HCT116 (cell line): ENCODE measurements around the gene C11orf91. TPM values are rescaled to one million over a fixed set of nuclear protein-coding genes. Genes with fewer than 3 reads are reported as not detected.

Experiments
- ATAC-seq: fragments of 200-7000 bp; cut with Tn5 transposase; 2 replicates; pipeline ENCODE4 v1.9.1; 2020; ENCODE audit warnings: mild to moderate bottlenecking, moderate library complexity
- BruUV-seq: library from RNA; stranded (reverse); fragments of 400-500 nt; replicated peaks from 2 replicates; lab custom pipeline; 2021; lab: Mats Ljungman, UMichigan
- CTCF ChIA-PET: fragments of 300-600 bp; sonication (Branson Sonifier 250); formaldehyde crosslinking; loops from one replicate; lab custom pipeline; 2021; ENCODE audit warnings: antibody characterized with exemption; lab: Charles Lee
- POLR2A ChIA-PET: fragments of 300-600, 350-600 bp; sonication (Branson Sonifier 250); formaldehyde crosslinking; loops from one replicate; lab custom pipeline; 2021; ENCODE audit warnings: antibody characterized with exemption; lab: Charles Lee
- RAD21 ChIA-PET, 2 experiments: fragments of 300-600 bp; sonication (Branson Sonifier 250); formaldehyde crosslinking; loops; one replicate each; lab custom pipeline; 2023; ENCODE audit warnings: low total read pairs in 2 of 2; ENCODE audit not compliant: uncharacterized antibody in 2 of 2, unreplicated experiment in 2 of 2, low non-redundant PET in 1 of 2; lab: Charles Lee
- DNase-seq: peaks from one replicate; pipeline ENCODE4 v3.0.0-alpha.2; 2010; ENCODE audit warnings: low read depth, low spot score
- H2AFZ ChIP-seq: fragments of 200-600 bp; shearing (Covaris generic), sonication (generic); 2 replicates; pipeline ENCODE4 v1.6.1; 2017; ENCODE audit warnings: low read depth, mixed run types, mixed read lengths, antibody characterized with exemption, low read length; ENCODE audit not compliant: poor library complexity, severe bottlenecking
- H3K27ac ChIP-seq: 2 replicates; pipeline ENCODE4 v1.5.1; 2012; ENCODE audit warnings: low read depth, low read length
- H3K27me3 ChIP-seq: fragments of 200-600 bp; sonication (generic); 2 replicates; pipeline ENCODE4 v1.6.1; 2016; ENCODE audit warnings: mixed run types, low read length, mixed read lengths; ENCODE audit not compliant: insufficient read depth
- H3K36me3 ChIP-seq, 2 experiments: fragments of 200-500 bp in 1 of 2; fragments of 200-600 bp in 1 of 2; sonication (Bioruptor generic) in 1 of 2; sonication (generic) in 1 of 2; 2 replicates each; pipeline versions ENCODE4 v1.5.1 to v1.6.1; 2014 to 2016; ENCODE audit warnings: low read length in 2 of 2, inconsistent platforms in 1 of 2, mixed read lengths in 1 of 2, mixed run types in 1 of 2; ENCODE audit not compliant: insufficient read depth in 2 of 2, control insufficient read depth in 1 of 2
- H3K4me1 ChIP-seq, 2 experiments: fragments of 200-600 bp in 1 of 2; sonication (generic) in 1 of 2; 2 replicates each; pipeline versions ENCODE4 v1.5.1 to v1.6.1; 2012 to 2017; ENCODE audit warnings: low read length in 2 of 2, inconsistent platforms in 1 of 2, mild to moderate bottlenecking in 1 of 2, mixed read lengths in 1 of 2, mixed run types in 1 of 2, moderate library complexity in 1 of 2; ENCODE audit not compliant: insufficient read depth in 2 of 2, control insufficient read depth in 1 of 2
- H3K4me2 ChIP-seq: fragments of 200-600 bp; sonication (generic); 2 replicates; pipeline ENCODE4 v1.6.1; 2017; ENCODE audit warnings: mixed run types, low read length, mixed read lengths
- H3K4me3 ChIP-seq, 2 experiments: fragments of 200-600 bp in 1 of 2; sonication (generic) in 1 of 2; replicated peaks in 1 of 2; 2 replicates each; pipeline ENCODE4 v1.5.1; 2011 to 2016; ENCODE audit warnings: low read length in 2 of 2, control low read depth in 1 of 2, low read depth in 1 of 2, mild to moderate bottlenecking in 1 of 2, mixed read lengths in 1 of 2, mixed run types in 1 of 2
- H3K79me2 ChIP-seq: fragments of 200-600 bp; sonication (generic); 2 replicates; pipeline ENCODE4 v1.6.1; 2017; ENCODE audit warnings: mild to moderate bottlenecking, mixed run types, low read length, moderate library complexity, mixed read lengths; ENCODE audit not compliant: insufficient read depth
- H3K9ac ChIP-seq: fragments of 200-600 bp; sonication (generic); 2 replicates; pipeline ENCODE4 v1.6.1; 2016; ENCODE audit warnings: low read length, mixed read lengths
- H3K9me2 ChIP-seq: fragments of 200-600 bp; sonication (generic), shearing (Covaris generic); 2 replicates; pipeline ENCODE4 v1.6.1; 2017; ENCODE audit warnings: mixed run types, mild to moderate bottlenecking, moderate library complexity; ENCODE audit not compliant: insufficient read depth
- H3K9me3 ChIP-seq, 2 experiments: fragments of 200-500 bp in 1 of 2; fragments of 200-600 bp in 1 of 2; sonication (Bioruptor generic) in 1 of 2; sonication (generic) in 1 of 2; 2 replicates each; pipeline ENCODE4 v1.6.1; 2014 to 2017; ENCODE audit warnings: low read length in 2 of 2, mixed read lengths in 2 of 2, inconsistent platforms in 1 of 2, low read depth in 1 of 2, mild to moderate bottlenecking in 1 of 2, mixed run types in 1 of 2, moderate library complexity in 1 of 2; ENCODE audit not compliant: control insufficient read depth in 1 of 2, insufficient read depth in 1 of 2
- H4K20me1 ChIP-seq: fragments of 200-600 bp; sonication (generic), shearing (Covaris generic); 2 replicates; pipeline ENCODE4 v1.6.1; 2017; ENCODE audit warnings: mixed run types, mild to moderate bottlenecking, moderate library complexity; ENCODE audit not compliant: insufficient read depth
- CBX3 ChIP-seq: IDR thresholded peaks from 2 replicates; pipeline ENCODE4 v1.6.1; 2012; ENCODE audit warnings: low read depth
- EGR1 ChIP-seq: IDR thresholded peaks from 2 replicates; pipeline ENCODE4 v1.6.1; 2012; ENCODE audit warnings: low read depth
- ELF1 ChIP-seq: IDR thresholded peaks from 2 replicates; pipeline ENCODE4 v1.6.1; 2012; ENCODE audit warnings: low read depth, borderline replicate concordance
- EZH2 ChIP-seq: fragments of 200-600 bp; sonication (generic); IDR thresholded peaks from 2 replicates; pipeline ENCODE4 v1.6.1; 2017; ENCODE audit warnings: antibody characterized with exemption, mixed run types
- POLR2AphosphoS5 ChIP-seq: IDR thresholded peaks from 2 replicates; pipeline ENCODE4 v1.6.1; 2011; ENCODE audit warnings: mild to moderate bottlenecking, low read depth, low read length, moderate library complexity
- SP1 ChIP-seq: IDR thresholded peaks from 2 replicates; pipeline ENCODE4 v1.6.1; 2012; ENCODE audit warnings: low read depth
- TCF7L2 ChIP-seq: IDR thresholded peaks from 2 replicates; pipeline ENCODE4 v1.7.0; 2011; ENCODE audit warnings: borderline replicate concordance, inconsistent platforms; ENCODE audit not compliant: insufficient read depth, insufficient read length; ENCODE audit errors: extremely low read depth
- ZFX ChIP-seq: fragments of 450-650 bp; IDR thresholded peaks from 2 replicates; pipeline ENCODE4 v1.6.1; 2017
- ZNF274 ChIP-seq: fragments of 200-500 bp; sonication (Bioruptor generic); IDR thresholded peaks from 2 replicates; pipeline ENCODE4 v1.6.1; 2014; ENCODE audit warnings: mild to moderate bottlenecking, low read depth, low read length, inconsistent platforms
- intact Hi-C: fragments of 100-400 bp; cut with micrococcal nuclease; formaldehyde crosslinking; loops from 2 replicates; pipeline ENCODE4 v1.10.0; 2022
- total RNA-seq: library from RNA; stranded (reverse); gene quantifications from one replicate; pipeline ENCODE4 v1.2.1, GENCODE V29; 2021; ENCODE audit not compliant: unreplicated experiment
- TF ChIP-seq, protein P1 (sequence below): IDR thresholded peaks from 2 replicates; pipeline ENCODE4 v1.6.1; 2011; ENCODE audit warnings: mild to moderate bottlenecking, low read length, moderate library complexity; ENCODE audit not compliant: insufficient replicate concordance; ENCODE audit errors: extremely low read depth
- TF ChIP-seq, protein P2 (sequence below), 3 experiments: fragments of 200-600 bp in 1 of 3; sonication (generic) in 1 of 3; IDR thresholded peaks in 2 of 3; conservative IDR thresholded peaks in 1 of 3; 2 replicates each; pipeline ENCODE4 v1.5.1; 2012 to 2017; ENCODE audit warnings: low read depth in 2 of 3, low read length in 2 of 3, antibody characterized with exemption in 1 of 3, borderline replicate concordance in 1 of 3, control low read depth in 1 of 3, mild to moderate bottlenecking in 1 of 3, mixed read lengths in 1 of 3, mixed run types in 1 of 3, moderate library complexity in 1 of 3; ENCODE audit not compliant: insufficient read depth in 1 of 3

The C11orf91 gene
- total RNA-seq, 1 experiment from 2014 or later, result 0.54 TPM

DNA sequence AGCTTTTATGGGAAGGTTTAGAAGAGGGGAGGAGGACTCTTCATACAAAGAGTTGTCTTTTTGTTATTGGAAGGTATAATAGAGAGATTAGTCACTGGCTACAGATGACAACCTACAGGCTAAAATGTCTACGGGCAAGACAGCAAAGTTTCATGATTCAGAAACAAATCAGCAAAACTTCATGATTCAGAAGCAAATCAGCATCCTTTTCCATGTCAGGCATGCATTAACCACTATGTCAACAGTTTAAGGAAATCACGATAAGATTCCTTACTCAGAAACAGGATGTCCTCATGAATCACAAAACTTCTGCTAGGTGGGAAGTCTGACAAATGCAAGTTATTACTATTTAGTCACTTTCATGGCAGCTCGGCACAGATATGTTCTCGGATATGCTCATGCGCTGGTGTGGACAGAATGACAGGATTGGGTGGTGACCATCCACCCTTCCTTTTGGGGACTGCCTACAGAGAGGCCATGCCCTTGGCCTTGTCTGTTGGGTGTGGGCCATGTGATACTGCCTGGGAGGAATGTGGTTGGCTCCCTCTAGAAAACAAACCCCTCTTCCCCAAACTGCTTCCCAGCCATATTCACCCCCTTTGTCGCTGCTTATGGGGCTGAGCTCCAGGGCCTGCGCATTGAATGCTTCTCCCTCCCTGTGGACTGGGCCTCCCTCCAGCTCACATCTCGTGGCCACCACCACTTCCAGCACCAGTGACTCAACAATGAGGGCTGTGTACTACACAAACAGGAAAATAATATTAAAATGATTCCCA is 10.1 kb downstream of the C11orf91 start (continued):
- TF ChIP-seq POLR2AphosphoS5 (peak; percentile 61), EZH2 (no peak), ZNF274 (no peak), TCF7L2 (no peak), ELF1 (no peak; the same call in 1 of the 2 replicates)

DNA sequence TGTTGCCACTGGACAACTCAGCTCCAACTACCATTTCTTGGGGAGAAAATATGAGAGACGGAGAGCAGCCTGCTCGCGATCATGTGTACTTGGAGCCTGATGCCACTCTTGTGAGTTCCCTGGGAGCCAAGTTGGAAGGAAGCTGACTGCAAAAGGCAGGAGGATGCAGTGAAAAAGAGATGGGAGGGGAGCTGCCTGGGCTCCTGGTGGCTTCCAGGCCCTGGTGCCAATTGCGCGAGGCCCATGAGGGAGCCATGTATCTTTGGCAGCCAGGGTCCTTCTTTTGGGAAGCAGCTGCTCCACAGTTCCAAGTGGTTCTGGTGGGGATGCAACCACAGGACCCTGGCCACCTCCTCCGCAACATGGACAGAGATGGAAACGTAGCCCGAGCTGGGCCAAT is 11.1 kb downstream of the C11orf91 start:
- intact Hi-C loops, result loop anchor here (5.0 to 10.0 kb wide), 2 partner anchors 732 to 975 kb away; no protein-coding TSS in a partner anchor
- Histone ChIP-seq H3K79me2 (no peaks in the 10 kb centered on the region), H3K9me2 (no peaks in the 10 kb centered on the region), H3K27me3 (no peaks in the 10 kb centered on the region), H4K20me1 (no peaks in the 10 kb centered on the region), H2AFZ (no peak overlapping the region), H3K4me2 (peak overlapping the region; percentile 76), H3K36me3 (no peaks in the 10 kb centered on the region), H3K9me3 (no peaks in the 10 kb centered on the region), H3K4me3 (no peak overlapping the region), H3K4me1 (peaks cover 34 to 67% of the 10 kb centered on the region in 2 experiments), H3K27ac (no peak overlapping the region), H3K9ac (peak overlapping the region; percentile 57; the same call in 1 of the 2 replicates)
- RAD21 ChIA-PET, result interaction anchor here in 1 of 2 experiments (0.6 kb wide), 1 partner anchor 47 kb away, joined by 3 read pairs; no protein-coding TSS in a partner anchor
- TF ChIP-seq, protein P1, sequence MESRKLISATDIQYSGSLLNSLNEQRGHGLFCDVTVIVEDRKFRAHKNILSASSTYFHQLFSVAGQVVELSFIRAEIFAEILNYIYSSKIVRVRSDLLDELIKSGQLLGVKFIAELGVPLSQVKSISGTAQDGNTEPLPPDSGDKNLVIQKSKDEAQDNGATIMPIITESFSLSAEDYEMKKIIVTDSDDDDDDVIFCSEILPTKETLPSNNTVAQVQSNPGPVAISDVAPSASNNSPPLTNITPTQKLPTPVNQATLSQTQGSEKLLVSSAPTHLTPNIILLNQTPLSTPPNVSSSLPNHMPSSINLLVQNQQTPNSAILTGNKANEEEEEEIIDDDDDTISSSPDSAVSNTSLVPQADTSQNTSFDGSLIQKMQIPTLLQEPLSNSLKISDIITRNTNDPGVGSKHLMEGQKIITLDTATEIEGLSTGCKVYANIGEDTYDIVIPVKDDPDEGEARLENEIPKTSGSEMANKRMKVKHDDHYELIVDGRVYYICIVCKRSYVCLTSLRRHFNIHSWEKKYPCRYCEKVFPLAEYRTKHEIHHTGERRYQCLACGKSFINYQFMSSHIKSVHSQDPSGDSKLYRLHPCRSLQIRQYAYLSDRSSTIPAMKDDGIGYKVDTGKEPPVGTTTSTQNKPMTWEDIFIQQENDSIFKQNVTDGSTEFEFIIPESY, result no peak
- TF ChIP-seq SP1 (no peak), ZFX (no peak), TCF7L2 (no peak), EGR1 (no peak), CBX3 (no peak), ZNF274 (no peak)
- TF ChIP-seq, protein P2, sequence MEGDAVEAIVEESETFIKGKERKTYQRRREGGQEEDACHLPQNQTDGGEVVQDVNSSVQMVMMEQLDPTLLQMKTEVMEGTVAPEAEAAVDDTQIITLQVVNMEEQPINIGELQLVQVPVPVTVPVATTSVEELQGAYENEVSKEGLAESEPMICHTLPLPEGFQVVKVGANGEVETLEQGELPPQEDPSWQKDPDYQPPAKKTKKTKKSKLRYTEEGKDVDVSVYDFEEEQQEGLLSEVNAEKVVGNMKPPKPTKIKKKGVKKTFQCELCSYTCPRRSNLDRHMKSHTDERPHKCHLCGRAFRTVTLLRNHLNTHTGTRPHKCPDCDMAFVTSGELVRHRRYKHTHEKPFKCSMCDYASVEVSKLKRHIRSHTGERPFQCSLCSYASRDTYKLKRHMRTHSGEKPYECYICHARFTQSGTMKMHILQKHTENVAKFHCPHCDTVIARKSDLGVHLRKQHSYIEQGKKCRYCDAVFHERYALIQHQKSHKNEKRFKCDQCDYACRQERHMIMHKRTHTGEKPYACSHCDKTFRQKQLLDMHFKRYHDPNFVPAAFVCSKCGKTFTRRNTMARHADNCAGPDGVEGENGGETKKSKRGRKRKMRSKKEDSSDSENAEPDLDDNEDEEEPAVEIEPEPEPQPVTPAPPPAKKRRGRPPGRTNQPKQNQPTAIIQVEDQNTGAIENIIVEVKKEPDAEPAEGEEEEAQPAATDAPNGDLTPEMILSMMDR (IDR thresholded peaks at IDR 0.05 in 2 of 3, conservative IDR thresholded peaks at IDR 0.05 in 1 of 3; ENCODE audit: borderline replicate concordance in 1 of 3, insufficient read depth in 1 of 3, low read depth in 2 of 3, low read length in 2 of 3), result no peak
- POLR2A ChIA-PET, result interaction anchor here (1.2 to 4.3 kb wide), 2 partner anchors 12 to 15 kb away, joined by 3 to 38 read pairs; partner anchors contain the start of gene C11orf91
- ATAC-seq (no peak), DNase-seq (no peak)
- no TSS peak for BruUV-seq
- CTCF ChIA-PET, result interaction anchor here (0.6 to 8.4 kb wide), 7 partner anchors 47 to 524 kb away, joined by 3 to 57 read pairs (median 4); partner anchors contain the start of gene CD59
